Uterus (tissue), 2 donors: ENCODE data around the gene DLG4.

Experiments used
- CTCF ChIP-seq, 4 experiments: fragments of 200-600 bp in 2 of 4; fragments of 450-650 bp in 2 of 4; sonication (generic) in 2 of 4; IDR thresholded peaks; one replicate each; pipeline ENCODE4 v1.5.1; 2016 to 2019; ENCODE audit warnings: antibody characterized with exemption in 4 of 4, mild to moderate bottlenecking in 2 of 4, moderate library complexity in 1 of 4
- POLR2A ChIP-seq, 2 donors: fragments of 450-650 bp; IDR thresholded peaks; one replicate each; pipeline ENCODE4 v1.6.1; 2016; ENCODE audit warnings: antibody characterized with exemption in 2 of 2, mild to moderate bottlenecking in 1 of 2, moderate library complexity in 1 of 2

GRCh38 chr17:7254511-7254910 is 34.9 kb upstream of the DLG4 start:
- TF ChIP-seq CTCF (IDR thresholded peaks at IDR 0.05), result no peak
- TF ChIP-seq POLR2A (IDR thresholded peaks at IDR 0.05), result no peak
